SU-DHL-6 (cell line): ENCODE measurements around the gene TP63.

Source experiments
- CTCF ChIP-seq: fragments of 200-600 bp; sonication (generic); IDR thresholded peaks from one replicate; pipeline ENCODE4 v1.5.1; 2017; ENCODE audit warnings: antibody characterized with exemption, mild to moderate bottlenecking, low read length, moderate library complexity; ENCODE audit not compliant: insufficient read depth, poor library complexity, severe bottlenecking
- EZH2phosphoT487 ChIP-seq: fragments of 200-600 bp; sonication (generic), shearing (Covaris generic); conservative IDR thresholded peaks from 2 replicates; pipeline ENCODE4 v1.6.1; 2018; ENCODE audit warnings: mild to moderate bottlenecking, antibody characterized with exemption, low read length, moderate library complexity, mixed read lengths

GRCh38 chr3:189624130-189624529 lies 7.1 kb upstream of the TP63 start:
- TF ChIP-seq CTCF: no peak
- TF ChIP-seq EZH2phosphoT487: no peak
